SH-SY5Y (cell line): ENCODE results near the gene CD248.

ENCODE experiments used
- GATA2 ChIP-seq: IDR thresholded peaks from 2 replicates; pipeline ENCODE4 v1.6.1; 2011; ENCODE audit warnings: mild to moderate bottlenecking, low read depth, low read length
- GATA3 ChIP-seq: IDR thresholded peaks from 2 replicates; pipeline ENCODE4 v1.6.1; 2011; ENCODE audit warnings: low read depth, mild to moderate bottlenecking, low read length, moderate library complexity

The CD248 gene

GRCh38 chr11:66316849-66317251 is at the start of gene CD248:
CD248 (minus strand) TSS chr11:66317044; CDS start chr11:66317027, 17 bp downstream.
- TF ChIP-seq GATA2 (no peak), GATA3 (no peak)

- TF ChIP-seq GATA2 (no peak), GATA3 (no peak)
These were observed 49.1 kb upstream of the CD248 start for GRCh38 chr11:66365711-66366619.

DNA sequence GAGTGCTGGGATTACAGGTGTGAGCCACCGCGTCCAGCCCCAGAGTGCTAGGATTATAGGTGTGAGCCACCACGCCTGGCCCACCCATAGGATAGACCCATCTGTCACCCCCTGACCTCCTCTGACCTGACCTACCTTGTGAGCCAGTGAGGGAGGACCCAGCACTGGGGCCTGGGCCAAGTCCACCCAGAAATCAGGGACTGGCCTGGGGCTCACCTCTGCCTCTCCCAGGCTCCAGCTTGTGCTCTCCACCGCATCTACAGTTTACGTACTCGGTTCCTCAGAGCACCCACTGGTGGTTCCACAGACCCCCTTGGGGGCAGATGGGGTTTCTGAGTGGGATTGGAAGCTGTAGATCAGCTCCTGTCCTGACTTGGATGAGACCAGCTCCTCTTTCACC is 48.3 kb upstream of the CD248 start:
- no peak for TF ChIP-seq GATA2
- no peak for TF ChIP-seq GATA3

DNA sequence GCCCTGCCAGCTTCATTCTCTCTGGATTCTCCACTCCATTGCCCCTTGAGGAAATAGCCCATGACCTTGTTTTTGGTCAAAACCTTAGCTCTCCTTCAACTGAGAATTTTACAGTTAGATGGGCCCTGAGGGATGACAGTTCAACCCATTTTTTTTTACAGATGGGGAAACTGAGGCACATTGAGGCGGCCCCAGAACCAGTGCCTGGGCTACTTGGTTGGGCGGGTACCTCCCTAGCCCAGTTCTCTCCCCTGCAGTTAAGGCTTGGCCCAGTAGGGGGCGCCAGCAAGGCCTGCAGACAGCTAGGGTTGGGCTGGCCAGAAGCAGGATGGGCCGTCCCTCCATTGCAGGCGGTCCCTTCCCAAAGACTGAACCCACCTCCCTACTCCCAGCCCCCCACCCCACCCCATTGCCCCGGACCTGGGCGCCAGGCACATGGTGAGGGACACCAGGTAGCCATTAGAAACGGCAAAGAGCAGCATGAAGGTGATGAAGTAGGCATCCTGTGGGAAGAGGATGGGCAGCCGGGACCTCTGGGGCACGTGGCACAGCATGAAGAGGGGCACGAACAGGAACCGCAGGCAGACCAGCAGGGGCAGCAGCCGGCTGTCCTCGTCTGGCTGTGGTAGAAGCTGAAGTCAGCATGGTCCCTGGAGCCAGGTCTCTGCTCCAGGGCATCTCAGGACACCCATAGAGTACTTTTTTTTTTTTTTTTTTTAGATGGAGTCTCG is 47.1 kb upstream of the CD248 start:
- TF ChIP-seq GATA2 (no peak), GATA3 (no peak)

DNA sequence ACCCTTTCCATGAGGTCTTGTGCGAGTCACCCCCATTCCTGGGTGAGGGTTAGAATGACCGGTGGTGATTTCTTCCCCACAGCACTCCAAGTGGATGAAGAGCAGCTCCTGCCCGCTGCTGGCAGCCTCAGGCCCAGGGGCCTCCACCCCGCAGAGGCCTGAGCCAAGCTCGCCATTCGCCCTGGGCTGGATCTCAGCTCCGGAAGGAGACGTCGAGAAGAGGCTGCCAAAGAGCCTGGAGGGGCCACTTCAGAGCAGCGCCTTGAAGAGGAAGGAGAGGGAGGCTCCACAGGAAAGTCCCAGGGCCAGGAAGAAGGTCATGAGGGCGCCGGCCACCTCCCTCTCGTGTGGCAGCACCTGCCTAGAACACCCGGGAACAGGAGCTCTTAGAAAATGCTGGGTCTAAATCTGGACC is 46.4 kb upstream of the CD248 start:
- no peak for TF ChIP-seq GATA3
- no peak for TF ChIP-seq GATA2

DNA sequence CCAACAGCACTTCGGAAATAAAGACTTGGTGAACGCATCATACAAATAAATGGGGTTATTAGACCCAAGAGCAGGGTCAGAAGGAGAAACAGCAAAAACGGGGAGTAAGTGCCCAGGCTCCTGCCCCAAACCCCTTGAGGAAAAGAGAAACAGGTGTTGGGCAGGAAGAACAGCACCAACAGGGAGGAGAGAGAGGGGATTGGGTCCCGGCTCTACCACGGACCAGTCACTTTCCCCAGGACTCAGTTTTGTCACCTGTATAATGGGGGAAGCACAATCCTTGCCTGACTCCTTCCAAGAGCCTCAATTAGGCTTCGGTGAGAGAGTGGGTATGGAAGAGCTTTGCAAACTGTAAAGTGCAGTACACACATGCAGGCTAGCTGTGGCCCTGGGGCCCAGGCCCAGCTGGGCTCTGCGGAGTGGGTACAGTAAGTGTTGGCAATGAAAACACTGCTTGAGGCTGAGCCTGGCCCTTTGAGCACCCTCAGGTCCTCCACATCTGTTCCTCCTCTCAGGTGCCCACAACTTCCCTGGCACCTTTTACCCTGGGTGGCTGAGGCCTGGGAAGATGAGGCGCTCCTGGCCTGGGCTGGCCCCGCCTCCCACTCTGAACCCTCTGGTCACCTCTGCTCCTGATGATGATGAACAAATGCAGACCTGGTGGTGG is 45.8 kb upstream of the CD248 start:
- TF ChIP-seq GATA2 = no peak
- no peak for TF ChIP-seq GATA3

DNA sequence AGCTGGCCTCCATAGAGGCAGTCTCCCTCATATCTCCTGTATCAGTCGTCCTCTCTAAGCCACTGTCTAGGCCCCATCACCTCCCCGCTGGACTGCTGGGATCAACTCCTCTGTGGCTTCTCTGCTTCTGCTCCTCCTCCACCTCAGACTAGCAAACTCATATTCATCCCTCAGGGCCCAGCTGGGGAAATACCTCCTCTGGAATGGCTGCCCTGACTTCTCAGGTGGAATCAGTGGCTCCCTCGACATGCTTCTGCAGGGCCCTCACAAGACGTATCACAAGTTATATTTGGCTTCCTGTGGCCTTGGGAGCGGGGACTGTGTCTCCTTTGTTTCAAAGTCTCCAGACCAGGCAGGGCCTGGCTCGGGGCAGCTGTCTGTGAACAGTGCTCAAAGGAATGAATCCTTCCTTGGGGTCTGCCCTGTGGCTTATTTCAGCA is 44.7 kb upstream of the CD248 start:
- TF ChIP-seq GATA3 (no peak), GATA2 (no peak)

- no peak for TF ChIP-seq GATA3
- TF ChIP-seq GATA2 = no peak
These were observed 43.7 kb upstream of the CD248 start for GRCh38 chr11:66360406-66361073.

DNA sequence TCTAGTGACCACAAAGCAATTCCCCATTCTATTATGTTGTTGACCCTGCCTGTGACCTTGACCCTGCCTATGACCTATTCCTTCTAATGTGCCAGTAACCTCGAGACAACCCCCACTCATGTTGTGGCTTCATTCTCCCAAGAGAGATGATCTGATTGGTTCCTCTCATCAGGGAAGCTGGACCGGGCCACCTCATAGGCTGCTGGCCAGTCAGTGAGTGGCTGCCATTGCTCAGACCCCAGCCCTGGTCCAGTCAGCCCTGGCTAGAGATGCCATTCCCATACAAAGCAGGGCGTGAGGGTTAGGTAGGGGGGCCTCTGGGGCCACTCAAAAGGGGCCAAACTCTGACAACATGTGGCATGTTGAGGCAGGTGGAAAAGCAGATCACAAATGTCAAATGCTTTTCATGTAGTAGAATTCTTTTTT is 42.8 kb upstream of the CD248 start:
- TF ChIP-seq GATA3 (no peak), GATA2 (no peak)

GRCh38 chr11:66349084-66349386 is 32.2 kb upstream of the CD248 start:
- TF ChIP-seq GATA2 (no peak), GATA3 (no peak)

DNA sequence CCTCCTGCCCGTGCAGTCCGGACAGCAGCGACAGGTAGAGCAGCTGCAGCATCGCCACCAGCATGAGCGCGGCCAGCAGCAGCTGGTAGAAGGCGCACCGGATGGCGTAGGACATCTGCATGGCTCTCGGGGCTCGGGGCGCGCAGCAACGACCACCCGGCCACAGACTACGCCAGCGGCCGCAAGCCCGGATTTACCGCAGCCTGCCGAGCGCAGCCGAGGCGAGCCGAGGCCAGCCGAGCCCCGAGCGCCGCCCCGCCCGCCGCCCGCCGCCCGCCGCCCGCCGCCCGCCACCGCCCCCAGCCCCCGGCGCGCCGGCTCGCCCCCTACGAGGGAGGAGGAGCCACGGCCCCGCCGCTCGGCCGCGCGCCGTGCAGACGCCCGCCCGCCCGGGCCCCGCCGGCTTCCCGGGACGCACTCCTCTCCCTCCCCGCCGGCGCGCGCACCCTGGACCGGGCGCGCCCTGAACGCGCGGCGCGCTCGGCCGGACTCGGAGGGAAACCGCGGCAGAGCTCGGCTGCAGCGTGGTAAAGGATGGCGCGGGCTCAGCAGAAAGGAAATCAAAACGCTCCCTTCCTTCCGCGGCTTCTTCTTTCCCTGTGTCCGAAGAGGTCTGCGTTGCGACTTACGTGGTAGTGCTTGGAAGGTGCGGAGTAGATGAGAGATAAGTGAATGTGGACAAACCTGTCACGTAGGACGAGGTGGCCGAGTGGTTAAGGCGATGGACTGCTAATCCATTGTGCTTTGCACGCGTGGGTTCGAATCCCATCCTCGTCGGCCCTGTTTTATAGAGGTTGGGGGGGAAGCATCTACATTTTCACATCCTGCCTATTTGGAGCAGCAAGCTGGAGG is 30.8 kb upstream of the CD248 start, which contains the start of gene B4GAT1:
Gene B4GAT1, minus strand, starts transcription at position 205 of the 852 bp plus-strand sequence. Its CDS starts 84 bp downstream, at position 121.
- TF ChIP-seq GATA3 (no peak), GATA2 (peak; percentile 52; the same call in 1 of the 2 replicates)

GRCh38 chr11:66346476-66347424 is 29.9 kb upstream of the CD248 start:
- TF ChIP-seq GATA3 (no peak), GATA2 (no peak)
